GM03348 (cell line): ENCODE measurements around the gene CKAP5.

ENCODE experiments used
- DNase-seq: peaks from one replicate; pipeline ENCODE4 v3.0.0; 2012; ENCODE audit warnings: low spot score

The CKAP5 gene

DNA sequence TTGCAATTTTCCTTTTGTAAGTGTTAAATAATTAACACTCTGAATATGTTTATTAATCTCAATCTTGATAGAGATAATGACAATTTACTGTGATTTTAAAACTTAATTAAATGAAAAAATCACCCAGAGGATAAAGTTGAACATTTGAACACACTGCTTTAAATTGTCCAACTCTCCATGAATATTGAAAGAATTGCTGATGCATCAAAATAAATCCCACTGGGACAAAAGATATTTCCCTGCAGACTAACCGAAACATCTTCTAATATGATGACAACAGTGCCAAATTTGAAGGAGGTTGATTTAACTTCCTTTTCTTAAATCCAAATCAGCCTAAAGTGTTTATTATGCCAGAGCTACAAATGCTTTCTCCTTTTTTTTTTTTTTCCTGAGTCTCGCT is 79.4 kb downstream of the CKAP5 start:
- DNase-seq: no peak

DNA sequence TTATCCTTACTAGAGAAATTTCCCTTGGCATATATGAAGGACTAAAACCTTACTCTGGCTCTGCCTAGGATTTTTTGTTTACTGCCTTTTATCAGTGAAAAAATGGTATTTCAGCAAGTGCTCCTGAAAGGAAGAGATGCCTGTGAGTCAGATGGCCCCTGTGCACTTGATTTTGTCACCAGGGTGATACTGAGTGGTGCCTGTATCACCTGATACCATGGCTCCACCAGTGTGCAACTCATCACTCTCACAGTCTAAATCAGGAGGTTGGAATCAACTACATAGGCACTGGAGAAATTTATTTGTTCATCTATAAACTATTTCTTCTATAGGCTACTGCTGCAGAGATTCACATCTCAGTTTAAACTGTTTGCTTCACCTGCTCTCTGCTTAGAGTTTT is 83.8 kb downstream of the CKAP5 start:
- no peak for DNase-seq

DNA sequence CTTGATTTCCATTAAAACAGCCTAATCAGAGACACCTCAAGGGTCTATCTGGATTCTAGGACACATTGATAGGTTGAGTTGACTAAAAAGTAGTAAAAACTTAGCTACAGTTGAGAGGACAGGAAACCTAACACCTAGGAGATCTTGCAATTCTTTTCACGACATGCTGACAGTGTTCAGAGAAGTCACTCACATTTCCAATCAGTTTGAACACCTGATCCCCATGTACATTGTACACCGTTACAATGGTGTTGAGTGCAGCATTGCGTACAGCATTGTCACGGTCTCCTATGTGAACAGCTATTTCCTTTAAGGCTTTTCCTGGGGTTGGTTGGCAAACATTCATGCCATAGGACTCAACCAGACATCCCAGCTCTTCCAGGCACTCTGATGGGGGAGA is 84.3 kb downstream of the CKAP5 start:
- no peak for DNase-seq

DNA sequence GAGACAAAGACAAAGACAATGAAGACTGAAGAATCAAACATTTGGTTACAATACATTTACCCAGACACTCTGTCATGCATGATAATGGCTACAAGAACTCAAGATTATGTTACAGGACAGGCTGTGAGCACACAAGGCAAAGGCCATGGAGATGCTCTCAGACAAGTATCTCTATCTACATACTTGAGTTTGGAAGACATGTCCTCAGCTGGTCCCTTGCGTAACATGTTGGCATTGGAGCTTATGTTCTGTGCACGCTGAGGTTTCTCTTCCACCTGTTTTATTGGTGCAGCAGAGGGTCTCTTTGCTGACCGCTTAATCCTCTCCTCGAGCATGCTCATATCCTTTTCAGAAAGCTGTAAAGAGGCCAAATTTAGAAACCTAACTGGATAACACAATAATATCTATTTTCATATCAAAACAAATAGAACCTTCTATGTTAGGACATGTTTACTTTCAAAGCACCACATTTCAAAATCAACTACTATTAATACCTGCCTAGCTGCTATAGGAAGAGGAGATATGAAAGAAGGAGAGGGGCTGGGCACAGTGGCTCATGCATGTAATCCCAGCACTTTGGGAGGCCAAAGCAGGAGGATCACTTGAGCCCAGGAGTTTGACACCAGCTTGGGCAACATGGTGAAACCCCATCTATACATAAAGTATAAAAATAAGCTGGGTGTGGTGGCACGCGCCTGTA is 85.5 kb downstream of the CKAP5 start:
- DNase-seq: no peak

DNA sequence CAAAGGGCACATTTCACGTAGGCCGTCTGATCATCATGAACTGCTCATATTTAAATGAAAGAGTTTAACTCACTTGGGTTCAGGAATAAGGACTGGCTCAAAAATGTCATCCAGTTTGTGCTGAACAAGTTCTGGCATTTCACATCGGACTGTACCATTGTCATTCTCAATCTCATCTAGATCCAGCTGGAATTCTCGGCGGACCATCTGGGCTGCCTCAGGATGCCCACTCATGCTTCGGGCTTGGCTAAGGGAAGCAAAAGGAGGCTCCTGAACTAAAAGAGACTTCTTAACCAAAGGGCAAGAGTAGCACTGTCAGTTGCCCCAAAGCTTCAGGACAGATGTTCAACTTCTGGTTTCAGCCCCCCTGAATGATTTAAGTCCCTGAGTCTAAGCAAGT is 86.9 kb downstream of the CKAP5 start:
- DNase-seq: no peak

DNA sequence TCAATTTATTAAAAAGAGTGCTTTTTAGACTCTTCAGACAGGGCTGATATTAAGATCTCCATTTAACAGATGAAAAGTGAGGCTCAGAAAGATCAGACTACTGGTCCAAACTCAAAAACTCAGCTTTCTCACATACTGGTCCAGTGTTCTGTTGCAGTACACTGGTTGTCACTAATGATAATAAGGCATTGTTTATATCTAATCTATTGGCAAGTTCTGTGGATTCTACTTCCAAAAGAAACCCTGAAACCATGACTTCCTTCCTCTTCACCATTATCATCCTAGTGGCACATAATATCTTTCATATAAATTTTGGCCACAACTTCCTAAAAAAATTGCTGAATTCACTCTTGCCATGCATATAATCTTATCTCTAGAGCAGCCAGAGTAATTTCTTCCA is 90.1 kb downstream of the CKAP5 start:
- no peak for DNase-seq

DNA sequence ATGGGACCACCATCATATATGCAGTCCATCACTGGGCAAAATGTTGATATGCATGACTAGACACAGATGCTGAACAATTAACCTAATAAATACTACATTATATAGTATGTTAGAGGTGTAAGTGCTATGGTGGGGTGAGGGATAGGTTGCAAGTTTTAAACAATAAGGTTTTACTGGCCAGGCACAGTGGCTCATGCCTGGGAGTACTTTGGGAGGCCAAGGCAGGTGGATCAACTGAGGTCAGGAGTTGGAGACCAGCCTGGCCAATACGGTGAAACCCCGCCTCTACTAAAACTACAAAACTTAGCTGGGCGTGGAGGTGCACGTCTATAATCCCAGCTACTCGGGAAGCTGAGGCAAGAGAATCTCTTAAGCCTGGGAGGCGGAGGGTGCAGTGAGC is 98.9 kb downstream of the CKAP5 start:
- no peak for DNase-seq

DNA sequence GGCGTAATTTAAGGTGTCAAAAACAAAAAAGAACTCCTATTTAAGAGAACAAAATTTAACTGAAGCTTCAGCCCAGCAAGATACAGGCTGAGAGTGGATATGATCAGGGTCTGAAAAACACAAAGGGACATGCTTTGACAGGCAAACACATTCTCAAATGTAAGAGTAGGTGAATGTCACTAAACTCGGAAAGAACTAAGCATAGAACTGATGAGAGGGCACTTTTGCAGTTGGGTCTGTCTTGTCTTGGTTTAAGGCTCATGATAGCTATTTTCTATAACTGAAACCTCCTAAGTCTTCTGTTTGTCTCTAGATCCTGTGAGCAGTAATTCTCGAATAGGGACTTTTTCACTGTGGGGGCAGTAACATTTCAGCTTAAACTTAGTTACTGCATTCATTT is 100.1 kb downstream of the CKAP5 start:
- no peak for DNase-seq

DNA sequence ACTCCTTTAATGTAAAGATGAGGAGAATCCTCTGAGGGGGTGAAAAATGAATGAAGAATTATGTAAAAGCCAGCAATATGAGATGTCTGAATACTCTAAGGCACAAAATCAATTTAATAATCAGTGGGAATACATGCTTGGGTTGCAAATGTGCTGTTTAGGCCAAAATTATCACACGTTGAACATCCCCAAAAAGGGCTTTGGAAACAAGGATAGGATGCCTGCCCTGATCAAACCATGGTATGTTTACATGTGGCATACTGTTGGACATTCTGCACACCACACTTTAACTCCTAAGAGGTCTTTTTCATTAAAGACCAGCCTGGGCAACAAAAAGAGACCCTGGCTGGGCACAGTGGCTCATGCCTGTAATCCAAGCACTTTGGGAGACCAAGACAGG is 100.8 kb downstream of the CKAP5 start:
- no peak for DNase-seq

DNA sequence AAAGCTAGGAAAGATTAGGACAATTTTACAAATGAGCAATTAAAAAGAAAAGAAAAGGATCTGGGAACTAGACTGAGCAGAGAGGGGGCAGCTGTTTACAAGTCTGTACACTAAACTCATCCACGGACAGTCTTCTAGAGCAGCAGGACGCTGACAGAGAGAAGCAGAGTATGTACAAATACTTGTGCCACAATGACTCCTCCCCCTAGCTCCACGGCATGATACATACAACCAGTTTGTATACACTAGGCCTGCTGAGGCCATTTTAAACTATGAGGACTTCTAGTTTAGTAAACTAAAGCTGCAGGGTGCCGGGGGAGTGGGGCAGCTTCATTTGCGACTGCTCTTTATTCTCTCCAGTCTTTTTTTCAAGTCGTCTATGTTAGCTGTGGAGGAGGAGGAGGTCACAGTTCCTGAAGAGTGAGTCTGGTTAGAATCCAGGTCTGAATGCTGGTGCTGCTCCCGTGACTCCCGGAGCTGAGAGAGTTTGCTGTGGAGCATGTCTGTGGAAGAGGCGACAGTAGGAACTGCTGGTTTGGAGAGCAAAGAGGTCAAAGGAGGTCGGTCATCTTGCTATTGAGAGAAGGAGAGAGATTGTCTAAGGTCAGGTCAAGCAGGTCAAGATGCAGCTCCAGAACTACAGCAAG is 102.3 kb downstream of the CKAP5 start:
- no peak for DNase-seq

DNA sequence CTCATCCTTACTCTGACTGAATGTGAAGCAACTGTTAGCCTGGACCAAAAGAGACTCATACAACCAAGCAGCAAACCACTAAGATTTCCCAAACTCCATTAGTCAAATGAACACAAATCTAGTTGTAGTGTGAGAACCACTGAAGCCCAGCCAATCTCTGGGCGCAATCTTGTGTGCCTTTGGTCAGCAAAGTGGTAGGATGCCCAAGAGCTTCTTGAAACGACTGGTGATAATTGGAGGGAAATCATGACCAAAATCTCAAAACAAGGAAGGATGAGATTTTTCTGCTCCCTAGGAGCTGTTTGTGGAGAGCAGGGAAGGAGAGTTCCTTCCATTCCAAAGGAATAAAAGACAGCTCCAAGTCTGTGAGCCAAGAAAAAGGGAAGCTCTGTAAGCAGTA is 103.0 kb downstream of the CKAP5 start:
- DNase-seq: no peak

DNA sequence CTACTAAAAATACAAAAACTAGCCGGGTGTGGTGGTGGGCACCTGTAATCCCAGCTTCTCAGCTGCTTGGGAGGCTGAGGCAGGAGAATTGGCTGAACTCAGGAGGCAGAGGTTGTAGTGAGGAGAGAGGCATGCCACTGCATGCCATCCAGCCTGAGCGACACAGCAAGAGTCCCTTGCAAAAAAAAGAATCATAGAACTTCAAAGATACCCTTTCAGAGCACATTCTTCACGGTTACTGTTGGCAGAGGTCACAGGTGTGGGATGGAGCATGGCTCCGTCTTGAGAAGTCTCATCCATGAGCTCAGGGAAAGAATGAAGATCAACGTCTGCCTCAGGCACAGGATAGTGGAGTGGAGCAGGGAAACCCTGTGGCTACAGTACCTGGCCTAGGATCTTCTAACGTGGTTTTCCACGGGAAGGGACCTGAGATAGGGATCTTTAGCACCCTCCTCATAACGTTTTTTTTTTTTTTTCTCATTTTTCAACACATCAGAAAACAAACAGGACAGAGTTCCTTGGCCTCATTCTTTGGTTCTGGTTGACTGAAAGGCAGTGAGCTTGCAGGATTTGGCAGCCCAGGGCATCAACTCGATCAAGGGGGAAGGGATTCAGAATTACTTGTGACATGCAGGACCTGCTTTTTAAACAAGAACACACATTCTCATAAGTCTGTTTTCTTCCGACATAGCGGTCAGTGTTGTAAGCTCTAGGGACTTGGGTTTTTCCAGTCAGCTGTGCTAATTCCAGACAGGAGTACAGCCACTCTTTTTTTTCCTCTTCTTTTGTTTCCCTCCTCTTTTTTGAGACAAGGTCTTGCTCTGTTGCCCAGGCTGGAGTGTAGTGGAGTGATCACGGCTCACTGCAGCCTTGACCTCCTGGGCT is 104.2 kb downstream of the CKAP5 start:
- DNase-seq: no peak

DNA sequence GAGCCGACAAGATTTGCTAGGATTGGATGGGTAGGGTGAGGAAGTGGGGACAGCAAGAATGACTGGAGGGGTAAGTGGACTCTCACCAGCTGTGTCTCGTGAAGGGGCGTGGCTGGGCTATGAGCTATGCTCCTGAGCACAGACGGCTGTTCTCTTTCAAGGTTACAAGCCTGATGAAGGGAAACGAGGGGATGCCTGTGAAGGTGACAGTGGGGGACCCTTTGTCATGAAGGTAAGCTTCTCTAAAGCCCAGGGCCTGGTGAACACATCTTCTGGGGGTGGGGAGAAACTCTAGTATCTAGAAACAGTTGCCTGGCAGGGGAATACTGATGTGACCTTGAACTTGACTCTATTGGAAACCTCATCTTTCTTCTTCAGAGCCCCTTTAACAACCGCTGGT is 107.2 kb downstream of the CKAP5 start:
- DNase-seq: no peak

DNA sequence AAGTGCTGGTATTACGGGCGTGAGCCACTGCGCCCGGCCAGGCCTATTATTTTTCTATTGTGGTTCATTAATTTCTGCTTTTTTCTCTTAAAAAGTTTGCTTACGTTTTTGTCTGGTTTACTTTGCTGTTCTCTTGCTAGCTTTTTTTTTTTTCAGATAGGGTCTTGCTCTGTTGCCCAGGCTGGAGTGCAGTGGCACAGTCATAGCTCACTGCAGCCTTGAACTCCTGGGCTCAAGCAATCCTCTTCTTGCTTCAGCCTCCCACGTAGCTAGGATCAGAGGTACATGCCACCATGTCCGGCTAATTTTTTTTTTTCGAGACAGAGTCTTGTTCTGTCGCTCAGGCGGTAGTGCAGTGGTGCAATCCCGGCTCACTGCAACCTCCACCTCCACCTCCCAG is 108.4 kb downstream of the CKAP5 start:
- no peak for DNase-seq

DNA sequence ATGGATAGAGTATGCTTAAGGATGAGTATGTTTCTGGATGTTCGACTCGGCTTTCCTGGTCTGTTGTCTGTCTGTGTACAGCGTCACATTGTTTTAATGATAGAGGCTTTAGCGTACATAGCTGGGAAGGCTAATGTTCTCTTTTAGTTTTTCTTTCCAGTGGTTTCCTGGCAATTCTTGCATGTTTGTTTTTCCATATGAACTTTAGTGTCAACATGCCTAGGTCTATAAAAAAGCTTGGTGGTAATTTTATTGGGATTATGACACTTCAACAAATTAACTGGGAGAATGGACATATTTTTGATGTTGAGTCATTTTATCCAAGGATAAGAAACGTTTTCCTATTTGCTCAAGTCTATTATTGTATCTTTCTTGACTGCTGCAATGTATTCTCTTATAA is 109.5 kb downstream of the CKAP5 start:
- peak; percentile 29 for DNase-seq

DNA sequence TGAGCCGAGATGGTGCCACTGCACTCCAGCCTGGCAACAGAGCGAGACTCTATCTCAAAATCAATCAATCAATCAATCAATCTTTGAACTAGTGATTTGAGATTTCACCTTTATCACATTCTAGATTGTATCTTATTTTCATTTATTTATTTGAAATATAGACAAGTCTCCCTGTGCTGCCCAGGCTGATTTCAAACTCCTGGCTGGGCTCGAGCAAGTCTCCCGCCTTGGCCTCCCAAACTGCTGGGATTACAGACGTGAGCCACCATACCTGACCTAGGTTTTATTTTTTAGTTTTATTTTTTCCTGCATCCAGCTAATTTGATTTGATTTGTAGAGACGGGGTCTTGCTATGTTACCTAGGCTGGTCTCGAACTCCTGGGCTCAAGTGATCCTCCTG is 109.9 kb downstream of the CKAP5 start:
- no peak for DNase-seq

DNA sequence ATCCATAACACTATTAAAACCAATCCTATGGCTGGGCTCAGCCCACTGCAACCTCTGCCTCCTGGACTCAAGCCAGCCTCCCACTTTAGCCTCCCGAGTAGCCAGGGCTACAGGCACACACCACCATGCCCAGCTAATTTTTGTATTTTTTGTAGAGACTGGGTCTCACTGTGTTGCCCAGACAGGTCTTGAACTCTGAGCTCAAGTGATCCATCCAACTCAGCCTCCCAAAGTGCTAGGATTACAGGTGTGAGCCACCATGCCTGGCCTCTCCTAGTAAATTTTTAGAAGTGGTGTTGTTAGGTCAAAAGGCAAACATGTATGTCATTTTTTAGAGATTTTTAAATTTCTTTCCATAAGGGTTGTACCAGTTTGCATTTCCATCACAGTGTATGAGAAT is 112.8 kb downstream of the CKAP5 start:
- no peak for DNase-seq

DNA sequence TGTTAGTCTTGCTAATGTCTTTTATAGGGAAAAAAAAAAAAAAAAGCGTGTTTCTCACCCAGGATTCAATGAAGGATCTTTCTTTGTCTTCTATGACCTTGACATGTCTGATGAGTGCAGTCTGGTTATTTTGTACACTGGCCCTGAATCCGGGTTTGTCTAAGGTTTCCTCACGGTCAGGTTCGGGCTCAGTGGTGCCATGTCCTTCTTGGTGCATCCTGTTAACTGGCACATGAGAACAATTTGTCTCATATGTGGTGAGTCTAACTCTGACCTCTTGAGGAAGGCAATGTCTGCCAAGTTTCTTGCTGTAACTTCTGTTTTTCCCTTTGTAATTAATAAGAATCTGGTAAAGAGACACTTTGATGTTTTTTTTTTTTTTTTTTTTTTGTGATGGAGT is 114.5 kb downstream of the CKAP5 start:
- DNase-seq: no peak

DNA sequence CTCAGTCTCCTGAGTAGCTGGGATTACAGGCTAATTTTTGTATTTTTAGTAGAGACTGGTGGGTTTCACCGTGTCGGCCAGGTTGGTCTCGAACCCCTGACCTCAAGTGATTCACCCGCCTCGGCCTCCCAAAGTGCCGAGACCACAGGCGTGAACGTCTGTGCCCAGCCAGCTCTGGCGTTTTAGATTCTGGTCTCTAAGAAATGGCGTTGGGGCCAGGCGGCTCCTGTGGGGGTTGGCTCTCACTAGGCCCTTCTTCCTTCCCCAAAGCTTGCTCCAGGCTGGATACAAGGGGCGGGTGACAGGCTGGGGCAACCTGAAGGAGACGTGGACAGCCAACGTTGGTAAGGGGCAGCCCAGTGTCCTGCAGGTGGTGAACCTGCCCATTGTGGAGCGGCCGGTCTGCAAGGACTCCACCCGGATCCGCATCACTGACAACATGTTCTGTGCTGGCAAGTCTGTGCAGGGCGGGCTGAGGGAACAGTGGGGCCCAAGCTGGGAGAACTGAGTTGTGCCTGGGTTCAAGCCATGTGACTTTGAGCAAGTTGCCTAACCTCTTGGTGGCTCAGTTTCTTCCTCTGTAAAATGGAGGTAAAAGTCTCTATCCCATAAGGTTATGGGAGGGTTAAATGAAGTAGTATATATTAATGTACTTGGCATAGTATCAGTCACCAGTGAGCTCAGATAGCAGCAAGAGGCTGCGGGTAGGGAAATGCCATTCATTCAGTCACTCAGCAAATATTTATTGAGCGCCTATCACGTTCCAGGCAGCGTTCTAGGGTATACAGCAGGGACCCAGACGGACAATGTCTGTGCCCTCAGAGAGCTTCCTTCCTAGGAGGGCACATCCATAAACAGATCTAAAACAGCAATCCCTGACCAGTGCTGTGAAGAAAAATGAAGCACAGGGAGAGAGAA is 116.7 kb downstream of the CKAP5 start:
- DNase-seq: no peak

DNA sequence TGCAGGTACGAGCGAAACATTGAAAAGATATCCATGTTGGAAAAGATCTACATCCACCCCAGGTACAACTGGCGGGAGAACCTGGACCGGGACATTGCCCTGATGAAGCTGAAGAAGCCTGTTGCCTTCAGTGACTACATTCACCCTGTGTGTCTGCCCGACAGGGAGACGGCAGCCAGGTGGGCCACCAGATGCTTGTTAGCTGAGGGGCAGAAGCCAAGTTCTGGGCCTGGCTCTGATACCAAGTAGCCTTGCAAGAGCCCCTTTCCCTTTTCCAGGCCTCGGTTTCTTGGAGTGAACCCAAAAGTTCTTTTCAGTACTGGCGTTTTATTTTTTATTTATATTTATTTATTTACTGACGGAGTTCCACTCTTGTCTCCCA is 117.4 kb downstream of the CKAP5 start:
- DNase-seq: no peak

DNA sequence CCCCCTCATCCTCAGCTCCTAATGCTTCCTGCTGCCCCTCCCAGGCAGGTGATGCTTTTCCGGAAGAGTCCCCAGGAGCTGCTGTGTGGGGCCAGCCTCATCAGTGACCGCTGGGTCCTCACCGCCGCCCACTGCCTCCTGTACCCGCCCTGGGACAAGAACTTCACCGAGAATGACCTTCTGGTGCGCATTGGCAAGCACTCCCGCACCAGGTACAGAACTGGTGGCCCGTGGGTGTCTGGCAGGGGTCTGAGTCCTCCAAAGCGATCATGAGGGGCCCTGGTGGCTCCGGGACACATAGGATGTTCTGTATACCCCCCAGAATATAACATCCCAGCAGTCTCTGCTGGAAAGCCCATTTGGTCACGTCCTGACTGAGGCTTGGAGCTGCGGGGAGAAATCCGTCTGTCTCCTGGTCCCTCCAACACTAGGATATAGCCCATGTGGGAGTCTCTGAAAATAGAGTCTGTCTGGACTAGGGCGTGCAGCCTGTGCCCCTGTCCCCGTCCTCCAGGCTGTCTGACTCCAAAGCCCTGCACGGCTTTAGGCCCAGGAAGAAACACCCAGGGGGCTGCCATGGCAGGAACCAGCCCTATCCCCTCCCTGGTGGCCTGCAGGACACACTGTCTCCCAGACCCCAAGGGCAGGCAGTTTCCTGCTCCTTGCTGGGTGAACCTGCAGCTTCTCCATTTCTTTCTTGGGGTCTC is 118.0 kb downstream of the CKAP5 start:
- no peak for DNase-seq
